CD4-positive, alpha-beta memory T cell (primary cell): Measurements from ENCODE around the gene TXNRD2. TPM values are rescaled to one million over a fixed set of nuclear protein-coding genes. Genes with fewer than 3 reads are reported as not detected.
A peak's percentile ranks its signal among the peaks of the same experiment; 100 is the strongest.

Source experiments
- CTCF ChIA-PET: fragments of 350-600 bp; sonication (Branson Sonifier 250); formaldehyde crosslinking; loops from one replicate; lab custom pipeline; 2021; ENCODE audit warnings: inconsistent platforms; ENCODE audit not compliant: partially characterized antibody; lab: Charles Lee
- POLR2A ChIA-PET: fragments of 350-600 bp; sonication (Branson Sonifier 250); formaldehyde crosslinking; loops from one replicate; lab custom pipeline; 2021; ENCODE audit not compliant: partially characterized antibody; lab: Charles Lee
- DNase-seq, 5 donors: peaks; one replicate each; pipeline versions ENCODE4 v3.0.0 to v3.0.0-alpha.2; 2020 to 2022; ENCODE audit warnings: mixed read lengths in 1 of 5
- H3K27ac ChIP-seq: one replicate; pipeline ENCODE4 v1.7.0; 2013; ENCODE audit warnings: low read depth, low read length
- H3K27me3 ChIP-seq: 2 replicates; pipeline ENCODE4 v1.7.0; 2013; ENCODE audit warnings: mild to moderate bottlenecking, low read length, moderate library complexity; ENCODE audit not compliant: insufficient read depth
- H3K36me3 ChIP-seq: 2 replicates; pipeline ENCODE4 v1.7.0; 2013; ENCODE audit warnings: mild to moderate bottlenecking, low read length, moderate library complexity; ENCODE audit not compliant: insufficient read depth
- H3K4me1 ChIP-seq: 2 replicates; pipeline ENCODE4 v1.7.0; 2013; ENCODE audit warnings: mild to moderate bottlenecking, low read length, moderate library complexity; ENCODE audit not compliant: insufficient read depth
- H3K4me3 ChIP-seq, 2 donors: one replicate each; pipeline ENCODE4 v1.7.0; 2013; ENCODE audit warnings: low read length in 2 of 2, mild to moderate bottlenecking in 1 of 2
- H3K9me3 ChIP-seq, 2 donors: one replicate each; pipeline ENCODE4 v1.7.0; 2013; ENCODE audit warnings: low read length in 2 of 2, control low read depth in 1 of 2; ENCODE audit not compliant: control insufficient read depth in 1 of 2
- H3K27ac Mint-ChIP-seq, 7 donors: one replicate each; pipeline ENCODE4 v1.8.0; 2020 to 2021; ENCODE audit warnings: mixed read lengths in 7 of 7, mild to moderate bottlenecking in 6 of 7, inconsistent platforms in 3 of 7, moderate library complexity in 3 of 7
- H3K27me3 Mint-ChIP-seq, 2 donors: one replicate each; pipeline ENCODE4 v1.8.0; 2020 to 2021; ENCODE audit warnings: mixed read lengths in 2 of 2
- H3K36me3 Mint-ChIP-seq, 2 donors: one replicate each; pipeline ENCODE4 v1.8.0; 2020 to 2021; ENCODE audit warnings: mixed read lengths in 2 of 2, inconsistent platforms in 1 of 2, mild to moderate bottlenecking in 1 of 2
- H3K4me1 Mint-ChIP-seq, 4 donors: one replicate each; pipeline ENCODE4 v1.8.0; 2020 to 2021; ENCODE audit warnings: mixed read lengths in 4 of 4, mild to moderate bottlenecking in 1 of 4
- H3K4me3 Mint-ChIP-seq, 8 donors: one replicate each; pipeline ENCODE4 v1.8.0; 2020 to 2021; ENCODE audit warnings: mixed read lengths in 8 of 8, mild to moderate bottlenecking in 7 of 8, moderate library complexity in 6 of 8, inconsistent platforms in 3 of 8
- H3K9me3 Mint-ChIP-seq, 8 donors: one replicate each; pipeline ENCODE4 v1.8.0; 2020 to 2021; ENCODE audit warnings: mixed read lengths in 8 of 8, mild to moderate bottlenecking in 5 of 8, inconsistent platforms in 3 of 8, moderate library complexity in 1 of 8
- intact Hi-C: fragments of 100-400 bp; cut with micrococcal nuclease; formaldehyde crosslinking; loops from one replicate; pipeline ENCODE4 v1.15.1; 2023
- polyA plus RNA-seq, 2 donors: library from polyadenylated mRNA; unstranded; fragments of 300-500 nt; fragmentation: Illumina TruSeq; gene quantifications; one replicate each; pipeline ENCODE4 v1.2.3, GENCODE V29; 2021
- total RNA-seq, 2 experiments: library from RNA; stranded (reverse); gene quantifications; one replicate each; pipeline ENCODE4 v1.2.3, GENCODE V29; 2021

The TXNRD2 gene
- total and polyA plus RNA-seq, 4 experiments from 2014 or later = 8.5 to 35.9 (median 22.7) TPM

- Mint-ChIP-seq H3K4me1 (peaks cover 3 to 12% (median 9%) of the 10 kb centered on the region in 4 donors), H3K9me3 (no peaks in the 10 kb centered on the region), H3K27ac (no peak overlapping the region), H3K27me3 (no peaks in the 10 kb centered on the region), H3K4me3 (no peak overlapping the region), H3K36me3 (no peaks in the 10 kb centered on the region)
- DNase-seq = no peak
- H3K4me3 ChIP-seq = no peak overlapping the region
- intact Hi-C loops = no loop called here
- no peaks in the 10 kb centered on the region for H3K27me3 ChIP-seq
- ChIA-PET CTCF (no interaction called here), POLR2A (no interaction called here)
- no peak overlapping the region for H3K27ac ChIP-seq
- H3K36me3 ChIP-seq = no peaks in the 10 kb centered on the region
- H3K4me1 ChIP-seq = peaks cover 17% of the 10 kb centered on the region
- no peaks in the 10 kb centered on the region for H3K9me3 ChIP-seq
Measured at GRCh38 chr22:19878461-19879245, 63.0 kb downstream of the TXNRD2 start.

GRCh38 chr22:19877626-19878339 lies 63.8 kb downstream of the TXNRD2 start:
- ChIA-PET POLR2A (no interaction called here), CTCF (no interaction called here)
- H3K9me3 ChIP-seq = no peaks in the 10 kb centered on the region
- Mint-ChIP-seq H3K9me3 (no peaks in the 10 kb centered on the region), H3K27me3 (no peaks in the 10 kb centered on the region), H3K27ac (no peak overlapping the region), H3K36me3 (no peaks in the 10 kb centered on the region), H3K4me1 (peaks cover 3 to 12% (median 9%) of the 10 kb centered on the region in 4 donors), H3K4me3 (no peak overlapping the region)
- H3K27me3 ChIP-seq = no peaks in the 10 kb centered on the region
- no peak for DNase-seq
- intact Hi-C loops = no loop called here
- H3K27ac ChIP-seq = no peak overlapping the region
- no peak overlapping the region for H3K4me3 ChIP-seq
- peaks cover 18% of the 10 kb centered on the region for H3K4me1 ChIP-seq
- no peaks in the 10 kb centered on the region for H3K36me3 ChIP-seq

- Mint-ChIP-seq H3K27ac (no peak overlapping the region), H3K4me3 (no peak overlapping the region), H3K27me3 (no peaks in the 10 kb centered on the region), H3K9me3 (no peaks in the 10 kb centered on the region), H3K4me1 (peaks cover 3 to 12% (median 9%) of the 10 kb centered on the region in 4 donors), H3K36me3 (no peaks in the 10 kb centered on the region)
- intact Hi-C loops = no loop called here
- H3K4me1 ChIP-seq = peaks cover 18% of the 10 kb centered on the region
- ChIA-PET POLR2A (interaction anchor here (0.9 kb wide), 1 partner anchor 9 kb away, joined by 3 read pairs; no protein-coding TSS in a partner anchor), CTCF (no interaction called here)
- no peak for DNase-seq
- no peak overlapping the region for H3K4me3 ChIP-seq
- H3K9me3 ChIP-seq = no peaks in the 10 kb centered on the region
- no peak overlapping the region for H3K27ac ChIP-seq
- H3K36me3 ChIP-seq = no peaks in the 10 kb centered on the region
- H3K27me3 ChIP-seq = no peaks in the 10 kb centered on the region
Measured at GRCh38 chr22:19876941-19877625, 64.5 kb downstream of the TXNRD2 start.

GRCh38 chr22:19876314-19876940 lies 65.2 kb downstream of the TXNRD2 start:
- H3K36me3 ChIP-seq = no peaks in the 10 kb centered on the region
- Mint-ChIP-seq H3K27ac (no peak overlapping the region), H3K36me3 (no peaks in the 10 kb centered on the region), H3K9me3 (no peaks in the 10 kb centered on the region), H3K27me3 (no peaks in the 10 kb centered on the region), H3K4me3 (no peak overlapping the region), H3K4me1 (peaks cover 3 to 12% (median 9%) of the 10 kb centered on the region in 4 donors)
- peaks cover 18% of the 10 kb centered on the region for H3K4me1 ChIP-seq
- intact Hi-C loops = no loop called here
- H3K27ac ChIP-seq = no peak overlapping the region
- DNase-seq = no peak
- ChIA-PET POLR2A (interaction anchor here (0.9 kb wide), 1 partner anchor 10 kb away, joined by 3 read pairs; no protein-coding TSS in a partner anchor), CTCF (interaction anchor here (2.0 kb wide), 1 partner anchor 8 kb away, joined by 4 read pairs; no protein-coding TSS in a partner anchor)
- no peaks in the 10 kb centered on the region for H3K27me3 ChIP-seq
- H3K4me3 ChIP-seq = no peak overlapping the region
- no peaks in the 10 kb centered on the region for H3K9me3 ChIP-seq

- Mint-ChIP-seq H3K4me3 (no peak overlapping the region), H3K27ac (no peak overlapping the region), H3K27me3 (no peaks in the 10 kb centered on the region), H3K4me1 (peaks cover 3 to 12% (median 9%) of the 10 kb centered on the region in 4 donors), H3K36me3 (no peaks in the 10 kb centered on the region), H3K9me3 (no peaks in the 10 kb centered on the region)
- Histone ChIP-seq H3K27ac (no peak overlapping the region), H3K4me3 (no peak overlapping the region), H3K9me3 (no peaks in the 10 kb centered on the region), H3K27me3 (no peaks in the 10 kb centered on the region), H3K4me1 (peaks cover 18% of the 10 kb centered on the region), H3K36me3 (no peaks in the 10 kb centered on the region)
- ChIA-PET POLR2A (interaction anchor here (2.0 kb wide), 1 partner anchor 10 kb away, joined by 15 read pairs; no protein-coding TSS in a partner anchor), CTCF (interaction anchor here (1.4 to 2.0 kb wide), 2 partner anchors 9 to 20 kb away, joined by 4 to 5 read pairs; no protein-coding TSS in a partner anchor)
- no peak for DNase-seq
- intact Hi-C loops = no loop called here
Measured at GRCh38 chr22:19875531-19876313, 65.9 kb downstream of the TXNRD2 start.

- H3K4me1 Mint-ChIP-seq = peaks cover 3 to 12% (median 9%) of the 10 kb centered on the region in 4 donors
- CTCF ChIA-PET = interaction anchor here (0.7 to 2.0 kb wide), 3 partner anchors 10 to 119 kb away, joined by 3 to 5 read pairs (median 4); no protein-coding TSS in a partner anchor
- H3K27ac ChIP-seq = peak overlapping the region; percentile 10
- H3K9me3 Mint-ChIP-seq = no peaks in the 10 kb centered on the region
- peaks cover 18% of the 10 kb centered on the region for H3K4me1 ChIP-seq
- H3K4me3 Mint-ChIP-seq = no peak overlapping the region
- H3K27ac Mint-ChIP-seq = peak overlapping the region in 3 of 7 donors; percentile 50 to 75 (median 70)
- no peak for DNase-seq
- no peaks in the 10 kb centered on the region for H3K36me3 ChIP-seq
- no peaks in the 10 kb centered on the region for H3K36me3 Mint-ChIP-seq
- H3K9me3 ChIP-seq = no peaks in the 10 kb centered on the region
- H3K4me3 ChIP-seq = peak overlapping the region in 1 of 2 donors; percentile 4
- H3K27me3 Mint-ChIP-seq = no peaks in the 10 kb centered on the region
- POLR2A ChIA-PET = interaction anchor here (0.6 to 2.0 kb wide), 6 partner anchors 11 to 680 kb away, joined by 3 to 17 read pairs (median 6); no protein-coding TSS in a partner anchor
- intact Hi-C loops = no loop called here
- no peaks in the 10 kb centered on the region for H3K27me3 ChIP-seq
Measured at GRCh38 chr22:19875061-19875530, 66.5 kb downstream of the TXNRD2 start.
